EL (cell line): ENCODE data around the gene TCF7.
"Not testable (repeated sequence)": the region's sequence is repeated elsewhere in the genome, so short reads cannot be mapped to it uniquely, and the experiment has no call there.

Experiments used
- DNase-seq: peaks from one replicate; pipeline ENCODE4 v3.0.0-alpha.2; 2016

The TCF7 gene

GRCh38 chr5:134146651-134147518 lies 32.4 kb downstream of the TCF7 start:
- DNase-seq = no peak

- no peak for DNase-seq
These were observed 33.8 kb downstream of the TCF7 start for GRCh38 chr5:134148316-134148715.

- DNase-seq = no peak
These were observed 34.6 kb downstream of the TCF7 start for GRCh38 chr5:134148986-134149539.

GRCh38 chr5:134149571-134150303 lies 35.3 kb downstream of the TCF7 start:
- DNase-seq = no peak

- no peak for DNase-seq
These were observed 37.2 kb downstream of the TCF7 start for GRCh38 chr5:134151723-134152122.

- not testable (repeated sequence) for DNase-seq
These were observed 37.8 kb downstream of the TCF7 start for GRCh38 chr5:134152173-134152832.

- no peak for DNase-seq
These were observed 38.8 kb downstream of the TCF7 start for GRCh38 chr5:134153241-134153640.

- DNase-seq = no peak
These were observed 39.2 kb downstream of the TCF7 start for GRCh38 chr5:134153657-134154056.

GRCh38 chr5:134161513-134162395 lies 47.3 kb downstream of the TCF7 start:
- DNase-seq = no peak

- DNase-seq = no peak
These were observed 48.1 kb downstream of the TCF7 start for GRCh38 chr5:134162592-134162991.

GRCh38 chr5:134171972-134172371 lies 57.5 kb downstream of the TCF7 start:
- no peak for DNase-seq

- DNase-seq = peak; percentile 45
These were observed 60.7 kb downstream of the TCF7 start for GRCh38 chr5:134174841-134175839.

GRCh38 chr5:134175921-134176510 lies 61.5 kb downstream of the TCF7 start:
- peak; percentile 32 for DNase-seq

GRCh38 chr5:134176511-134177368 lies 62.3 kb downstream of the TCF7 start, which contains the start of gene SKP1:
Gene SKP1, minus strand, starts transcription at chr5:134176950. Its CDS starts 2,928 bp downstream, at chr5:134174022.
- peak; percentile 83 for DNase-seq

GRCh38 chr5:134177369-134178095 lies 63.1 kb downstream of the TCF7 start:
- peak; percentile 14 for DNase-seq

GRCh38 chr5:134178096-134178419 lies 63.6 kb downstream of the TCF7 start:
- no peak for DNase-seq

GRCh38 chr5:134183481-134183880 lies 69.0 kb downstream of the TCF7 start:
- DNase-seq = no peak
